Esophagus muscularis mucosa (tissue), 4 donors: ENCODE data around the gene RSU1. TPM values are rescaled to one million over a fixed set of nuclear protein-coding genes. Genes with fewer than 3 reads are reported as not detected.

Experiments used
- DNase-seq: peaks from one replicate; pipeline ENCODE4 v3.0.0-alpha.2; 2017; ENCODE audit errors: extremely low spot score
- H3K27ac ChIP-seq, 4 donors: fragments of 200-600 bp; sonication (generic); replicated peaks in 1 of 4; 1 replicate in 3 of 4; 2 replicates in 1 of 4; pipeline ENCODE4 v1.5.1; 2016 to 2019; ENCODE audit warnings: mild to moderate bottlenecking in 1 of 4
- H3K27me3 ChIP-seq, 4 donors: fragments of 200-600 bp; sonication (generic); one replicate each; pipeline versions ENCODE4 v1.5.1 to v1.6.0; 2016 to 2019
- H3K36me3 ChIP-seq, 4 donors: fragments of 200-600 bp; sonication (generic); one replicate each; pipeline ENCODE4 v1.5.1; 2016 to 2019
- H3K4me1 ChIP-seq, 4 donors: fragments of 200-600 bp; sonication (generic); one replicate each; pipeline ENCODE4 v1.5.1; 2016 to 2019
- H3K4me3 ChIP-seq, 4 donors: fragments of 200-600 bp; sonication (generic); 1 replicate in 2 of 4; 2 replicates in 2 of 4; pipeline ENCODE4 v1.5.1; 2016 to 2019; ENCODE audit warnings: mild to moderate bottlenecking in 4 of 4, moderate library complexity in 1 of 4
- H3K9me3 ChIP-seq, 4 donors: fragments of 200-600 bp; sonication (generic); 1 replicate in 3 of 4; 2 replicates in 1 of 4; pipeline ENCODE4 v1.5.1; 2016 to 2019
- EP300 ChIP-seq: sonication (generic); formaldehyde crosslinking; IDR thresholded peaks from one replicate; pipeline ENCODE4 v1.6.1; 2017; ENCODE audit warnings: antibody characterized with exemption
- POLR2A ChIP-seq: fragments of 450-650 bp; IDR thresholded peaks from one replicate; pipeline ENCODE4 v1.6.1; 2017; ENCODE audit warnings: antibody characterized with exemption, moderate library complexity, mild to moderate bottlenecking, low read depth
- POLR2AphosphoS5 ChIP-seq, 2 donors: sonication (generic); formaldehyde crosslinking; IDR thresholded peaks; one replicate each; pipeline ENCODE4 v1.6.1; 2017; ENCODE audit warnings: antibody characterized with exemption in 2 of 2
- whole genome bisulfite sequencing: methylation state at CpG from one replicate; pipeline ENCODE4 v1.1.5; 2018; 5-methylcytosine and 5-hydroxymethylcytosine counted together
- intact Hi-C: fragments of 100-400 bp; cut with DNase I; formaldehyde crosslinking; loops from one replicate; pipeline ENCODE4 v1.15.1; 2023
- total RNA-seq, 4 donors: library from RNA; depleted of rRNA; stranded (reverse); fragments of >200 nt; gene quantifications; one replicate each; pipeline versions ENCODE4 v1.1.0 to v1.2.1, GENCODE V29; 2016
- TF ChIP-seq, protein P1 (sequence below), 3 experiments: fragments of 200-600 bp in 2 of 3; fragments of 450-650 bp in 1 of 3; sonication (generic) in 2 of 3; IDR thresholded peaks; one replicate each; pipeline ENCODE4 v1.5.1; 2017 to 2019; ENCODE audit warnings: antibody characterized with exemption in 3 of 3, mild to moderate bottlenecking in 2 of 3, moderate library complexity in 1 of 3

The RSU1 gene
- total RNA-seq, 4 donors from 2014 or later: 56.9 to 146 (median 90.7) TPM

GRCh38 chr10:16732376-16732775 is 84.8 kb downstream of the RSU1 start:
- Histone ChIP-seq H3K9me3 (no peaks in the 10 kb centered on the region), H3K4me3 (no peak overlapping the region), H3K27ac (no peak overlapping the region), H3K36me3 (peaks cover 0 to 36% (median 2%) of the 10 kb centered on the region in 4 donors), H3K27me3 (no peaks in the 10 kb centered on the region), H3K4me1 (no peaks in the 10 kb centered on the region)
- no peak for DNase-seq
- no peak for TF ChIP-seq POLR2A
- no peak for TF ChIP-seq EP300
- TF ChIP-seq POLR2AphosphoS5 (IDR thresholded peaks at IDR 0.05): no peak
- TF ChIP-seq, protein P1, sequence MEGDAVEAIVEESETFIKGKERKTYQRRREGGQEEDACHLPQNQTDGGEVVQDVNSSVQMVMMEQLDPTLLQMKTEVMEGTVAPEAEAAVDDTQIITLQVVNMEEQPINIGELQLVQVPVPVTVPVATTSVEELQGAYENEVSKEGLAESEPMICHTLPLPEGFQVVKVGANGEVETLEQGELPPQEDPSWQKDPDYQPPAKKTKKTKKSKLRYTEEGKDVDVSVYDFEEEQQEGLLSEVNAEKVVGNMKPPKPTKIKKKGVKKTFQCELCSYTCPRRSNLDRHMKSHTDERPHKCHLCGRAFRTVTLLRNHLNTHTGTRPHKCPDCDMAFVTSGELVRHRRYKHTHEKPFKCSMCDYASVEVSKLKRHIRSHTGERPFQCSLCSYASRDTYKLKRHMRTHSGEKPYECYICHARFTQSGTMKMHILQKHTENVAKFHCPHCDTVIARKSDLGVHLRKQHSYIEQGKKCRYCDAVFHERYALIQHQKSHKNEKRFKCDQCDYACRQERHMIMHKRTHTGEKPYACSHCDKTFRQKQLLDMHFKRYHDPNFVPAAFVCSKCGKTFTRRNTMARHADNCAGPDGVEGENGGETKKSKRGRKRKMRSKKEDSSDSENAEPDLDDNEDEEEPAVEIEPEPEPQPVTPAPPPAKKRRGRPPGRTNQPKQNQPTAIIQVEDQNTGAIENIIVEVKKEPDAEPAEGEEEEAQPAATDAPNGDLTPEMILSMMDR (IDR thresholded peaks at IDR 0.05): no peak
- intact Hi-C loops: no loop called here

- peaks cover 0 to 46% (median 5%) of the 10 kb centered on the region in 4 donors for H3K36me3 ChIP-seq
- H3K4me1 ChIP-seq: no peaks in the 10 kb centered on the region
- no peak for DNase-seq
- H3K4me3 ChIP-seq: no peak overlapping the region
- no peak for TF ChIP-seq EP300
- TF ChIP-seq, protein P1 (IDR thresholded peaks at IDR 0.05): no peak
- no peak for TF ChIP-seq POLR2A
- TF ChIP-seq POLR2AphosphoS5 (IDR thresholded peaks at IDR 0.05): no peak
- 98% methylated on average over 5 of the region's 5 CpGs for WGBS
- H3K27me3 ChIP-seq: no peaks in the 10 kb centered on the region
- intact Hi-C loops: no loop called here
- no peak overlapping the region for H3K27ac ChIP-seq
- H3K9me3 ChIP-seq: no peaks in the 10 kb centered on the region
Measured at GRCh38 chr10:16728266-16728665, 89.0 kb downstream of the RSU1 start.

- H3K9me3 ChIP-seq: no peaks in the 10 kb centered on the region
- DNase-seq: no peak
- WGBS: 99% methylated on average over 8 of the region's 8 CpGs
- intact Hi-C loops: no loop called here
- no peaks in the 10 kb centered on the region for H3K27me3 ChIP-seq
- H3K27ac ChIP-seq: no peak overlapping the region
- no peak overlapping the region for H3K4me3 ChIP-seq
- TF ChIP-seq EP300 (no peak), POLR2A (no peak), POLR2AphosphoS5 (IDR thresholded peaks at IDR 0.05) (no peak)
- TF ChIP-seq, protein P1 (IDR thresholded peaks at IDR 0.05): no peak
- H3K4me1 ChIP-seq: no peaks in the 10 kb centered on the region
- peaks cover 0 to 46% (median 5%) of the 10 kb centered on the region in 4 donors for H3K36me3 ChIP-seq
Measured at GRCh38 chr10:16727666-16728065, 89.6 kb downstream of the RSU1 start.

DNA sequence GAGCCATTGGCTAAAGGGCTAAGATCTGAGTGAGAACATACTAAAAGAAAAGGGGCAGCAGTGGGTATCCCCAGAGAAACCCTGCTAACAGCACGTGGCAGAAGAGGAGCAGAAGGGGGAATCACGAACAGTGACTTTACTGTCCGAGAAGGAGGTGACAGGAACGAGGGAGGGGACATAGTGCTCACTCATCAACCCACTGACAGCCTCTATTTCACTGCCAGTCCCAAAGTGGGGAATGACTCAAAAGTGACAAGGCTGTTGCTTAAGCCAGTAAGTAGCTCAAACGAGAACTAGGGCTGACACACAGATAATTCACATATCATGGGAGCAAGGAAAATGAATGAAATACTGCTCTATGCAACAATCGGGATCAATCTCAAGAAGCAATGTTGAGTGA is 92.7 kb downstream of the RSU1 start:
- no peak for DNase-seq
- Histone ChIP-seq H3K36me3 (peaks cover 0 to 42% (median 3%) of the 10 kb centered on the region in 4 donors), H3K4me1 (no peaks in the 10 kb centered on the region), H3K9me3 (no peaks in the 10 kb centered on the region), H3K4me3 (no peak overlapping the region), H3K27ac (no peak overlapping the region), H3K27me3 (no peaks in the 10 kb centered on the region)
- intact Hi-C loops: no loop called here
- no peak for TF ChIP-seq EP300
- TF ChIP-seq, protein P1 (IDR thresholded peaks at IDR 0.05): no peak
- no peak for TF ChIP-seq POLR2AphosphoS5 (IDR thresholded peaks at IDR 0.05)
- TF ChIP-seq POLR2A: no peak
- 79% methylated on average over 6 of the region's 6 CpGs for WGBS

- Histone ChIP-seq H3K27ac (no peak overlapping the region), H3K36me3 (peaks cover 0 to 26% (median 0%) of the 10 kb centered on the region in 4 donors), H3K4me1 (no peaks in the 10 kb centered on the region), H3K9me3 (no peaks in the 10 kb centered on the region), H3K4me3 (no peak overlapping the region), H3K27me3 (no peaks in the 10 kb centered on the region)
- 97% methylated on average over 2 of the region's 2 CpGs for WGBS
- no peak for DNase-seq
- TF ChIP-seq POLR2A (no peak), EP300 (no peak), POLR2AphosphoS5 (IDR thresholded peaks at IDR 0.05) (no peak)
- TF ChIP-seq, protein P1 (IDR thresholded peaks at IDR 0.05): no peak
- intact Hi-C loops: no loop called here
Measured at GRCh38 chr10:16720812-16721211, 96.4 kb downstream of the RSU1 start.
